Measurements from ENCODE around the gene ARHGEF28.

Gene ARHGEF28

GRCh38 chr5:73897893-73898292 lies 271.9 kb downstream of the ARHGEF28 start:
- no peak overlapping the region for H3K4me3 ChIP-seq (ENCODE audit: low read length)

GRCh38 chr5:73899055-73899454 lies 273.1 kb downstream of the ARHGEF28 start:
- no peaks in the 10 kb centered on the region for H3K9me3 ChIP-seq (ENCODE audit: control insufficient read depth, insufficient read depth, low read length)
- WGBS (ENCODE audit: insufficient coverage, insufficient read length), result no CpG with 5 or more reads among the region's 9 CpGs
- no peaks in the 10 kb centered on the region for H3K27me3 ChIP-seq (ENCODE audit: control insufficient read depth, insufficient read depth, low read length)
- DNase-seq (ENCODE audit: low read depth, low spot score), result no peak
- H3K27ac ChIP-seq (ENCODE audit: low read length), result no peak overlapping the region
- H3K4me1 ChIP-seq (ENCODE audit: control insufficient read depth, insufficient read depth, low read length), result no peaks in the 10 kb centered on the region
- no peak overlapping the region for H3K4me3 ChIP-seq (ENCODE audit: low read length)
- no peaks in the 10 kb centered on the region for H3K36me3 ChIP-seq (ENCODE audit: control insufficient read depth, insufficient read depth, low read length)

More at GRCh38 chr5:73897893-73898292, 271.9 kb downstream of the ARHGEF28 start:
- H3K9me3 ChIP-seq (ENCODE audit: control insufficient read depth, insufficient read depth, low read length), result no peaks in the 10 kb centered on the region
- H3K27ac ChIP-seq (ENCODE audit: low read length), result no peak overlapping the region
- no peak for DNase-seq (ENCODE audit: low read depth, low spot score)
- H3K36me3 ChIP-seq (ENCODE audit: control insufficient read depth, insufficient read depth, low read length), result no peaks in the 10 kb centered on the region
- H3K4me1 ChIP-seq (ENCODE audit: control insufficient read depth, insufficient read depth, low read length), result no peaks in the 10 kb centered on the region
- H3K27me3 ChIP-seq (ENCODE audit: control insufficient read depth, insufficient read depth, low read length), result no peaks in the 10 kb centered on the region
- no CpG with 5 or more reads among the region's 5 CpGs for WGBS (ENCODE audit: insufficient coverage, insufficient read length)

- H3K4me3 ChIP-seq (ENCODE audit: low read length), result no peak overlapping the region
- no peak for DNase-seq (ENCODE audit: low read depth, low spot score)
- H3K27me3 ChIP-seq (ENCODE audit: control insufficient read depth, insufficient read depth, low read length), result no peaks in the 10 kb centered on the region
- H3K4me1 ChIP-seq (ENCODE audit: control insufficient read depth, insufficient read depth, low read length), result no peaks in the 10 kb centered on the region
- H3K36me3 ChIP-seq (ENCODE audit: control insufficient read depth, insufficient read depth, low read length), result no peaks in the 10 kb centered on the region
- no peaks in the 10 kb centered on the region for H3K9me3 ChIP-seq (ENCODE audit: control insufficient read depth, insufficient read depth, low read length)
- no peak overlapping the region for H3K27ac ChIP-seq (ENCODE audit: low read length)
- WGBS (ENCODE audit: insufficient coverage, insufficient read length), result no CpG with 5 or more reads among the region's 3 CpGs
Observed at GRCh38 chr5:73899916-73900315, 273.9 kb downstream of the ARHGEF28 start.

GRCh38 chr5:73900566-73900965 lies 274.6 kb downstream of the ARHGEF28 start:
- H3K36me3 ChIP-seq (ENCODE audit: control insufficient read depth, insufficient read depth, low read length), result no peaks in the 10 kb centered on the region

GRCh38 chr5:73901043-73901442 lies 275.0 kb downstream of the ARHGEF28 start:
- no peaks in the 10 kb centered on the region for H3K4me1 ChIP-seq (ENCODE audit: control insufficient read depth, insufficient read depth, low read length)
- H3K27me3 ChIP-seq (ENCODE audit: control insufficient read depth, insufficient read depth, low read length), result no peaks in the 10 kb centered on the region
- no peak overlapping the region for H3K4me3 ChIP-seq (ENCODE audit: low read length)
- H3K9me3 ChIP-seq (ENCODE audit: control insufficient read depth, insufficient read depth, low read length), result no peaks in the 10 kb centered on the region
- no peaks in the 10 kb centered on the region for H3K36me3 ChIP-seq (ENCODE audit: control insufficient read depth, insufficient read depth, low read length)
- no peak for DNase-seq (ENCODE audit: low read depth, low spot score)
- WGBS (ENCODE audit: insufficient coverage, insufficient read length), result no CpG with 5 or more reads among the region's 13 CpGs
- no peak overlapping the region for H3K27ac ChIP-seq (ENCODE audit: low read length)

More at GRCh38 chr5:73900566-73900965, 274.6 kb downstream of the ARHGEF28 start:
- H3K27me3 ChIP-seq (ENCODE audit: control insufficient read depth, insufficient read depth, low read length), result no peaks in the 10 kb centered on the region
- DNase-seq (ENCODE audit: low read depth, low spot score), result no peak
- H3K27ac ChIP-seq (ENCODE audit: low read length), result no peak overlapping the region
- no peaks in the 10 kb centered on the region for H3K9me3 ChIP-seq (ENCODE audit: control insufficient read depth, insufficient read depth, low read length)
- H3K4me3 ChIP-seq (ENCODE audit: low read length), result no peak overlapping the region
- H3K4me1 ChIP-seq (ENCODE audit: control insufficient read depth, insufficient read depth, low read length), result no peaks in the 10 kb centered on the region
- WGBS (ENCODE audit: insufficient coverage, insufficient read length), result no CpG with 5 or more reads among the region's 7 CpGs

GRCh38 chr5:73901455-73901854 lies 275.5 kb downstream of the ARHGEF28 start:
- no peaks in the 10 kb centered on the region for H3K36me3 ChIP-seq (ENCODE audit: control insufficient read depth, insufficient read depth, low read length)
- no CpG with 5 or more reads among the region's 4 CpGs for WGBS (ENCODE audit: insufficient coverage, insufficient read length)
- H3K27me3 ChIP-seq (ENCODE audit: control insufficient read depth, insufficient read depth, low read length), result no peaks in the 10 kb centered on the region
- no peaks in the 10 kb centered on the region for H3K9me3 ChIP-seq (ENCODE audit: control insufficient read depth, insufficient read depth, low read length)
- no peak for DNase-seq (ENCODE audit: low read depth, low spot score)
- H3K27ac ChIP-seq (ENCODE audit: low read length), result no peak overlapping the region
- H3K4me1 ChIP-seq (ENCODE audit: control insufficient read depth, insufficient read depth, low read length), result no peaks in the 10 kb centered on the region
- no peak overlapping the region for H3K4me3 ChIP-seq (ENCODE audit: low read length)

- Histone ChIP-seq H3K36me3 (ENCODE audit: control insufficient read depth, insufficient read depth, low read length) (no peaks in the 10 kb centered on the region), H3K4me3 (ENCODE audit: low read length) (no peak overlapping the region), H3K9me3 (ENCODE audit: control insufficient read depth, insufficient read depth, low read length) (no peaks in the 10 kb centered on the region), H3K27ac (ENCODE audit: low read length) (no peak overlapping the region), H3K4me1 (ENCODE audit: control insufficient read depth, insufficient read depth, low read length) (no peaks in the 10 kb centered on the region), H3K27me3 (ENCODE audit: control insufficient read depth, insufficient read depth, low read length) (no peaks in the 10 kb centered on the region)
- DNase-seq (ENCODE audit: low read depth, low spot score), result peak; percentile 4
- WGBS (ENCODE audit: insufficient coverage, insufficient read length), result no CpG with 5 or more reads among the region's 10 CpGs
Observed at GRCh38 chr5:73902327-73903051, 276.5 kb downstream of the ARHGEF28 start.

- H3K36me3 ChIP-seq (ENCODE audit: control insufficient read depth, insufficient read depth, low read length), result no peaks in the 10 kb centered on the region
- H3K27ac ChIP-seq (ENCODE audit: low read length), result no peak overlapping the region
- WGBS (ENCODE audit: insufficient coverage, insufficient read length), result no CpG with 5 or more reads among the region's 9 CpGs
- no peaks in the 10 kb centered on the region for H3K27me3 ChIP-seq (ENCODE audit: control insufficient read depth, insufficient read depth, low read length)
- H3K9me3 ChIP-seq (ENCODE audit: control insufficient read depth, insufficient read depth, low read length), result no peaks in the 10 kb centered on the region
- no peak for DNase-seq (ENCODE audit: low read depth, low spot score)
- H3K4me3 ChIP-seq (ENCODE audit: low read length), result no peak overlapping the region
- H3K4me1 ChIP-seq (ENCODE audit: control insufficient read depth, insufficient read depth, low read length), result no peaks in the 10 kb centered on the region
Observed at GRCh38 chr5:73903169-73903568, 277.2 kb downstream of the ARHGEF28 start.

- DNase-seq (ENCODE audit: low read depth, low spot score), result no peak
- H3K36me3 ChIP-seq (ENCODE audit: control insufficient read depth, insufficient read depth, low read length), result no peaks in the 10 kb centered on the region; the same call in 1 of the 2 replicates
- no peak overlapping the region for H3K4me3 ChIP-seq (ENCODE audit: low read length)
- no peak overlapping the region for H3K27ac ChIP-seq (ENCODE audit: low read length)
- no peaks in the 10 kb centered on the region for H3K27me3 ChIP-seq (ENCODE audit: control insufficient read depth, insufficient read depth, low read length)
- H3K4me1 ChIP-seq (ENCODE audit: control insufficient read depth, insufficient read depth, low read length), result peaks cover 2% of the 10 kb centered on the region; the same call in 1 of the 2 replicates
- WGBS (ENCODE audit: insufficient coverage, insufficient read length), result no CpG with 5 or more reads among the region's 3 CpGs
- no peaks in the 10 kb centered on the region for H3K9me3 ChIP-seq (ENCODE audit: control insufficient read depth, insufficient read depth, low read length)
Observed at GRCh38 chr5:73906277-73906676, 280.3 kb downstream of the ARHGEF28 start.

GRCh38 chr5:73907164-73907563 lies 281.2 kb downstream of the ARHGEF28 start:
- DNase-seq (ENCODE audit: low read depth, low spot score), result no peak
- H3K4me3 ChIP-seq (ENCODE audit: low read length), result no peak overlapping the region
- no peaks in the 10 kb centered on the region for H3K9me3 ChIP-seq (ENCODE audit: control insufficient read depth, insufficient read depth, low read length)
- H3K36me3 ChIP-seq (ENCODE audit: control insufficient read depth, insufficient read depth, low read length), result no peaks in the 10 kb centered on the region; the same call in 1 of the 2 replicates
- no CpG with 5 or more reads among the region's 3 CpGs for WGBS (ENCODE audit: insufficient coverage, insufficient read length)
- peaks cover 2% of the 10 kb centered on the region; the same call in 1 of the 2 replicates for H3K4me1 ChIP-seq (ENCODE audit: control insufficient read depth, insufficient read depth, low read length)
- H3K27ac ChIP-seq (ENCODE audit: low read length), result no peak overlapping the region
- no peaks in the 10 kb centered on the region for H3K27me3 ChIP-seq (ENCODE audit: control insufficient read depth, insufficient read depth, low read length)

GRCh38 chr5:73908395-73908794 lies 282.4 kb downstream of the ARHGEF28 start:
- H3K4me1 ChIP-seq (ENCODE audit: control insufficient read depth, insufficient read depth, low read length), result peaks cover 2% of the 10 kb centered on the region; the same call in 1 of the 2 replicates
- no peak overlapping the region for H3K27ac ChIP-seq (ENCODE audit: low read length)
- H3K9me3 ChIP-seq (ENCODE audit: control insufficient read depth, insufficient read depth, low read length), result no peaks in the 10 kb centered on the region
- no peaks in the 10 kb centered on the region for H3K27me3 ChIP-seq (ENCODE audit: control insufficient read depth, insufficient read depth, low read length)
- DNase-seq (ENCODE audit: low read depth, low spot score), result no peak
- no peaks in the 10 kb centered on the region; the same call in 1 of the 2 replicates for H3K36me3 ChIP-seq (ENCODE audit: control insufficient read depth, insufficient read depth, low read length)
- no CpG with 5 or more reads among the region's 2 CpGs for WGBS (ENCODE audit: insufficient coverage, insufficient read length)
- H3K4me3 ChIP-seq (ENCODE audit: low read length), result no peak overlapping the region
